MCF 10A (cell line): ENCODE data around the gene CIDEA. TPM values are rescaled to one million over a fixed set of nuclear protein-coding genes. Genes with fewer than 3 reads are reported as not detected.

Source experiments
- BruUV-seq: library from RNA; stranded (reverse); fragments of 400-500 nt; replicated peaks from 2 replicates; lab custom pipeline; 2021; lab: Mats Ljungman, UMichigan
- CTCF ChIA-PET: fragments of 300-600 bp; sonication (Branson Sonifier 250); formaldehyde crosslinking; extraction: SDS; loops from one replicate; lab custom pipeline; 2021; ENCODE audit warnings: antibody characterized with exemption, inconsistent platforms; lab: Yijun Ruan, JAX
- POLR2A ChIA-PET: fragments of 300-600, 350-650 bp; sonication (Branson Sonifier 250); formaldehyde crosslinking; extraction: SDS; loops from one replicate; lab custom pipeline; 2020; ENCODE audit warnings: antibody characterized with exemption, inconsistent platforms; lab: Yijun Ruan, JAX
- DNase-seq: peaks from one replicate; pipeline ENCODE4 v3.0.0-alpha.2; 2018; ENCODE audit not compliant: unreplicated experiment
- H3K27ac Mint-ChIP-seq: one replicate; pipeline ENCODE4 v1.8.0; 2022; ENCODE audit warnings: mild to moderate bottlenecking, low read depth, mixed read lengths; ENCODE audit not compliant: unreplicated experiment
- H3K27me3 Mint-ChIP-seq: one replicate; pipeline ENCODE4 v1.8.0; 2022; ENCODE audit warnings: mixed read lengths; ENCODE audit not compliant: insufficient read depth, unreplicated experiment
- H3K36me3 Mint-ChIP-seq: one replicate; pipeline ENCODE4 v1.8.0; 2022; ENCODE audit warnings: mild to moderate bottlenecking, moderate library complexity, mixed read lengths; ENCODE audit not compliant: insufficient read depth, unreplicated experiment
- H3K4me1 Mint-ChIP-seq: one replicate; pipeline ENCODE4 v1.8.0; 2022; ENCODE audit warnings: mixed read lengths; ENCODE audit not compliant: insufficient read depth, unreplicated experiment
- H3K4me3 Mint-ChIP-seq: one replicate; pipeline ENCODE4 v1.8.0; 2022; ENCODE audit warnings: mild to moderate bottlenecking, moderate library complexity, mixed read lengths; ENCODE audit not compliant: unreplicated experiment
- H3K9me3 Mint-ChIP-seq: one replicate; pipeline ENCODE4 v1.8.0; 2022; ENCODE audit warnings: mixed read lengths; ENCODE audit not compliant: unreplicated experiment
- CTCF ChIP-seq: fragments of 200-600 bp; IDR thresholded peaks from one replicate; pipeline ENCODE4 v1.8.0; 2022; ENCODE audit warnings: antibody characterized with exemption, mild to moderate bottlenecking; ENCODE audit not compliant: unreplicated experiment
- intact Hi-C: fragments of 100-400 bp; cut with micrococcal nuclease; formaldehyde crosslinking; loops from 2 replicates; pipeline ENCODE4 v1.14.1; 2022
- total RNA-seq: library from RNA; stranded (reverse); gene quantifications from 2 replicates; pipeline ENCODE4 v1.2.3, GENCODE V29; 2022

CIDEA gene
- total RNA-seq, 1 experiment from 2014 or later, result not detected

GRCh38 chr18:12318334-12318697 is 64.2 kb downstream of the CIDEA start:
- ChIA-PET CTCF (interaction anchor here (0.9 to 3.4 kb wide), 5 partner anchors 9 to 73 kb away, joined by 3 to 21 read pairs (median 3); no protein-coding TSS in a partner anchor), POLR2A (interaction anchor here (0.9 to 1.8 kb wide), 6 partner anchors 8 to 217 kb away, joined by 3 to 5 read pairs (median 3); no protein-coding TSS in a partner anchor)
- peaks cover 17% of the 10 kb centered on the region for H3K4me1 Mint-ChIP-seq
- DNase-seq, result no peak
- intact Hi-C loops, result no loop called here
- peak overlapping the region; percentile 23 for H3K27ac Mint-ChIP-seq
- no peaks in the 10 kb centered on the region for H3K9me3 Mint-ChIP-seq
- no peak overlapping the region for H3K4me3 Mint-ChIP-seq
- H3K27me3 Mint-ChIP-seq, result no peaks in the 10 kb centered on the region
- H3K36me3 Mint-ChIP-seq, result peaks cover 78% of the 10 kb centered on the region
- no peak for TF ChIP-seq CTCF
- BruUV-seq, result no TSS peak

GRCh38 chr18:12318857-12319256 is 64.7 kb downstream of the CIDEA start:
- H3K27me3 Mint-ChIP-seq, result no peaks in the 10 kb centered on the region
- TF ChIP-seq CTCF, result no peak
- CTCF ChIA-PET, result interaction anchor here (0.8 to 3.4 kb wide), 6 partner anchors 8 to 72 kb away, joined by 3 to 21 read pairs (median 3); no protein-coding TSS in a partner anchor
- intact Hi-C loops, result no loop called here
- BruUV-seq, result no TSS peak
- no peak overlapping the region for H3K27ac Mint-ChIP-seq
- no peak overlapping the region for H3K4me3 Mint-ChIP-seq
- POLR2A ChIA-PET, result interaction anchor here (1.0 to 1.8 kb wide), 2 partner anchors 9 to 10 kb away, joined by 4 to 5 read pairs; no protein-coding TSS in a partner anchor
- H3K36me3 Mint-ChIP-seq, result peaks cover 78% of the 10 kb centered on the region
- DNase-seq, result no peak
- no peaks in the 10 kb centered on the region for H3K9me3 Mint-ChIP-seq
- peaks cover 17% of the 10 kb centered on the region for H3K4me1 Mint-ChIP-seq

GRCh38 chr18:12321333-12321732 is 67.2 kb downstream of the CIDEA start:
- H3K36me3 Mint-ChIP-seq, result peaks cover 83% of the 10 kb centered on the region
- intact Hi-C loops, result no loop called here
- peak; percentile 54 for DNase-seq
- H3K4me3 Mint-ChIP-seq, result no peak overlapping the region
- BruUV-seq, result no TSS peak
- H3K4me1 Mint-ChIP-seq, result peaks cover 10% of the 10 kb centered on the region
- no peak for TF ChIP-seq CTCF
- H3K27ac Mint-ChIP-seq, result no peak overlapping the region
- ChIA-PET POLR2A (interaction anchor here (0.5 to 2.1 kb wide), 4 partner anchors 9 to 56 kb away, joined by 3 to 17 read pairs (median 4); partner anchors contain the start of gene AFG3L2), CTCF (interaction anchor here (0.7 to 1.5 kb wide), 3 partner anchors 9 to 55 kb away, joined by 3 to 5 read pairs (median 4); no protein-coding TSS in a partner anchor)
- H3K27me3 Mint-ChIP-seq, result no peaks in the 10 kb centered on the region
- no peaks in the 10 kb centered on the region for H3K9me3 Mint-ChIP-seq

GRCh38 chr18:12324991-12325725 is 71.0 kb downstream of the CIDEA start:
- no TSS peak for BruUV-seq
- Mint-ChIP-seq H3K4me1 (no peaks in the 10 kb centered on the region), H3K36me3 (peaks cover 88% of the 10 kb centered on the region), H3K27me3 (no peaks in the 10 kb centered on the region), H3K27ac (no peak overlapping the region), H3K4me3 (no peak overlapping the region), H3K9me3 (no peaks in the 10 kb centered on the region)
- TF ChIP-seq CTCF, result no peak
- ChIA-PET CTCF (interaction anchor here (0.5 to 1.4 kb wide), 3 partner anchors 10 to 50 kb away, joined by 4 to 6 read pairs (median 4); no protein-coding TSS in a partner anchor), POLR2A (interaction anchor here (1.1 kb wide), 1 partner anchor 10 kb away, joined by 5 read pairs; no protein-coding TSS in a partner anchor)
- DNase-seq, result no peak
- intact Hi-C loops, result no loop called here
